NCI-H2227 (cell line): ENCODE data around the gene NTNG2.
"Not testable (repeated sequence)": the region's sequence is repeated elsewhere in the genome, so short reads cannot be mapped to it uniquely, and the experiment has no call there.

Experiments
- DNase-seq: peaks from one replicate; lab custom pipeline; 2025; ENCODE audit not compliant: unreplicated experiment; lab: John Stamatoyannopoulos, UW

NTNG2 gene

GRCh38 chr9:132161743-132162184, at the start of gene NTNG2:
TSS of gene NTNG2 (plus strand) at chr9:132162058. CDS start at chr9:132166832, 4,774 bp downstream.
- no peak for DNase-seq

GRCh38 chr9:132114102-132114707, 47.7 kb upstream of the NTNG2 start:
- DNase-seq, result no peak

- DNase-seq, result no peak
Measured at GRCh38 chr9:132116583-132116982, 45.3 kb upstream of the NTNG2 start.

- no peak for DNase-seq
Measured at GRCh38 chr9:132117694-132118093, 44.2 kb upstream of the NTNG2 start.

GRCh38 chr9:132121021-132121420, 40.8 kb upstream of the NTNG2 start:
- DNase-seq, result no peak

GRCh38 chr9:132124800-132125199, 37.1 kb upstream of the NTNG2 start:
- DNase-seq, result no peak

GRCh38 chr9:132125361-132125760, 36.5 kb upstream of the NTNG2 start:
- DNase-seq, result no peak

GRCh38 chr9:132125944-132126679, 35.7 kb upstream of the NTNG2 start:
- no peak for DNase-seq

GRCh38 chr9:132126680-132127236, 35.1 kb upstream of the NTNG2 start:
- DNase-seq, result no peak

- peak; percentile 47 for DNase-seq
Measured at GRCh38 chr9:132127888-132128534, 33.8 kb upstream of the NTNG2 start.

GRCh38 chr9:132129535-132129934, 32.3 kb upstream of the NTNG2 start:
- no peak for DNase-seq

- not testable (repeated sequence) for DNase-seq
Measured at GRCh38 chr9:132134085-132134484, 27.8 kb upstream of the NTNG2 start.

- no peak for DNase-seq
Measured at GRCh38 chr9:132135456-132135855, 26.4 kb upstream of the NTNG2 start.

- DNase-seq, result no peak
Measured at GRCh38 chr9:132136151-132136780, 25.6 kb upstream of the NTNG2 start.

- peak; percentile 52 for DNase-seq
Measured at GRCh38 chr9:132141344-132141947, 20.4 kb upstream of the NTNG2 start.

GRCh38 chr9:132141948-132142594, 19.8 kb upstream of the NTNG2 start:
- DNase-seq, result no peak

GRCh38 chr9:132142924-132143323, 18.9 kb upstream of the NTNG2 start:
- no peak for DNase-seq

GRCh38 chr9:132143359-132143758, 18.5 kb upstream of the NTNG2 start:
- no peak for DNase-seq

- DNase-seq, result no peak
Measured at GRCh38 chr9:132144708-132145365, 17.0 kb upstream of the NTNG2 start.

GRCh38 chr9:132146039-132146438, 15.8 kb upstream of the NTNG2 start:
- no peak for DNase-seq
